ENCODE results near the gene NCOA7. TPM values are rescaled to one million over a fixed set of nuclear protein-coding genes. Genes with fewer than 3 reads are reported as not detected.

Gene NCOA7
- total and polyA plus RNA-seq, 10 of the 15 experiments (the other 5 are each of a cell fraction or from before 2014, with no cell fraction given): 18.9 to 50.3 (median 34.2) TPM

GRCh38 chr6:125753937-125754259 is 36.9 kb upstream of the NCOA7 start:
- no peaks in the 10 kb centered on the region for H3K36me3 ChIP-seq (ENCODE audit: control insufficient read depth in 2 of 2, insufficient read depth in 2 of 2, low read length in 1 of 2)
- no peak overlapping the region for H3K4me3 ChIP-seq
- H3K4me2 ChIP-seq (ENCODE audit: control insufficient read depth, insufficient read depth): no peak overlapping the region
- in situ Hi-C loops (cut with MboI) (loop anchor here (25.0 kb wide), 3 partner anchors 592 to 1358 kb away; partner anchors contain the start of genes RSPO3 and TPD52L1), intact Hi-C loops (cut with micrococcal nuclease; ENCODE audit: unreplicated experiment) (loop anchor here (1.0 kb wide), 2 partner anchors 242 to 440 kb away; no protein-coding TSS in a partner anchor)
- BruUV-seq (replicated peaks): no TSS peak
- peaks cover 3% of the 10 kb centered on the region for H3K4me1 ChIP-seq (ENCODE audit: control insufficient read depth, insufficient read depth, low read length)
- SMC1A ChIA-PET (ENCODE audit: uncharacterized antibody, unreplicated experiment): interaction anchor here (0.7 to 5.5 kb wide), 26 partner anchors 9 to 455 kb away, joined by 3 to 128 read pairs (median 4); partner anchors contain the start of gene HDDC2
- H3K9me3 ChIP-seq (replicated peaks; ENCODE audit: control insufficient read depth, insufficient read depth, low read length): no peaks in the 10 kb centered on the region
- POLR2A ChIA-PET: no interaction called here
- no peaks in the 10 kb centered on the region for H3K79me2 ChIP-seq (ENCODE audit: control insufficient read depth, insufficient read depth, low read length)
- H3K27ac ChIP-seq (ENCODE audit: control insufficient read depth, insufficient read depth): no peak overlapping the region
- H3K9ac ChIP-seq (ENCODE audit: control insufficient read depth, insufficient read depth, low read length): no peak overlapping the region
- H3K27me3 ChIP-seq (replicated peaks in 1 of 2; ENCODE audit: control insufficient read depth in 2 of 2, insufficient read depth in 2 of 2, low read length in 1 of 2): peaks cover 2 to 6% of the 10 kb centered on the region in 2 experiments; a peak in 2 of 4 replicates
- DNase-seq (ENCODE audit: low read depth, low spot score) (no peak), FAIRE-seq (no peak), ATAC-seq (no peak)
- no peaks in the 10 kb centered on the region for H4K20me1 ChIP-seq (ENCODE audit: control insufficient read depth, insufficient read depth)
- CTCF ChIA-PET: interaction anchor here (0.6 to 10.9 kb wide), 35 partner anchors 7 to 562 kb away, joined by 3 to 306 read pairs (median 4); partner anchors contain the start of gene HDDC2
- H2AFZ ChIP-seq (ENCODE audit: control insufficient read depth, low read depth, low read length): no peak overlapping the region
- RAD21 ChIA-PET (ENCODE audit: unreplicated experiment): interaction anchor here (0.6 to 10.1 kb wide), 15 partner anchors 9 to 561 kb away, joined by 3 to 134 read pairs (median 3); no protein-coding TSS in a partner anchor
- no peak for TF ChIP-seq ZNF217 (IDR thresholded peaks at IDR 0.05)
- TF ChIP-seq ZNF592 (IDR thresholded peaks at IDR 0.05): no peak
- TF ChIP-seq YY1 (IDR thresholded peaks at IDR 0.05; ENCODE audit: low read depth, low read length): no peak
- TF ChIP-seq ZNF384 (IDR thresholded peaks at IDR 0.05; ENCODE audit: borderline replicate concordance, low read depth, low read length): no peak
- TF ChIP-seq FOS (IDR thresholded peaks at IDR 0.05; ENCODE audit: borderline replicate concordance, extremely low read depth, insufficient read length): no peak
- TF ChIP-seq CHD4 (IDR thresholded peaks at IDR 0.05): no peak
- no peak for TF ChIP-seq TCF3 (IDR thresholded peaks at IDR 0.05; ENCODE audit: borderline replicate concordance, insufficient read depth, low read depth, low read length)
- no peak for TF ChIP-seq RELA (IDR thresholded peaks at IDR 0.05; ENCODE audit: borderline replicate concordance, partially characterized antibody)
- no peak for TF ChIP-seq BRCA1 (IDR thresholded peaks at IDR 0.05; ENCODE audit: low read depth, low read length)
- TF ChIP-seq ZBTB33 (IDR thresholded peaks at IDR 0.05): no peak
- TF ChIP-seq KLF5 (IDR thresholded peaks at IDR 0.05; ENCODE audit: partially characterized antibody): no peak
- TF ChIP-seq PBX3 (IDR thresholded peaks at IDR 0.05; ENCODE audit: insufficient replicate concordance, low read depth, low read length): no peak
- TF ChIP-seq REST (IDR thresholded peaks at IDR 0.05; ENCODE audit: low read depth, low read length): no peak
- no peak for TF ChIP-seq PAX8 (IDR thresholded peaks at IDR 0.05)

Data from GM12878 (cell line).